SK-N-MC (cell line): ENCODE measurements around the gene LRP8.

Experiments
- EZH2 ChIP-seq: fragments of 200-600 bp; sonication (generic); IDR thresholded peaks from one replicate; pipeline ENCODE4 v1.6.1; 2017; ENCODE audit warnings: antibody characterized with exemption
- FOXP2 ChIP-seq: optimal IDR thresholded peaks from 2 replicates; pipeline ENCODE3; 2011; ENCODE audit warnings: mild to moderate bottlenecking, moderate library complexity; ENCODE audit not compliant: insufficient read depth; ENCODE audit errors: extremely low read length, control extremely low read depth
- POLR2AphosphoS5 ChIP-seq: IDR thresholded peaks from 2 replicates; pipeline ENCODE4 v1.6.1; 2012; ENCODE audit warnings: mild to moderate bottlenecking, low read depth, low read length, borderline replicate concordance

GRCh38 chr1:53310847-53311681 is 16.8 kb downstream of the LRP8 start:
- TF ChIP-seq EZH2, result no peak
- TF ChIP-seq POLR2AphosphoS5, result no peak
- no peak for TF ChIP-seq FOXP2
